NCI-H2081 (cell line): ENCODE data around the gene RPTOR.

ENCODE experiments used
- DNase-seq, 2 experiments: peaks; one replicate each; lab custom pipeline; 2025; lab: John Stamatoyannopoulos, UW

RPTOR gene

GRCh38 chr17:80879723-80880647 is 335.3 kb downstream of the RPTOR start:
- no peak for DNase-seq

DNA sequence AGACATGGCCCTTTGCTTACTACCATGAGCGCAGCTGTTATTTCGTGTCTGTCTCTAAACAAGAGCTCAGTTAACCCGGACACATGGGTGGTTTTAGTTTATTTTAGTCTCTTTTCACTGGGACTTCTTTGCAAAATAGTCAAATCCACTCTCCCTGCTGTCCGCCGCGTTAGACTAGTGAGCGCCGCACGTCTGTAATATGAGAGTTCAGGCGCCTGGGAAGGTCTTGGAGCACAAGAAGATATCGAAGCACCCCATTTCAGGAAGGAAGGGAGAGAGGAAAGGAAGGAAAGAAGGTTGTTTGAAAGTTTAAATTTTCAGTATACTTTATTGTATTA is 336.0 kb downstream of the RPTOR start:
- DNase-seq: no peak

- no peak for DNase-seq
Observed at GRCh38 chr17:80881306-80881705, 336.7 kb downstream of the RPTOR start.

DNA sequence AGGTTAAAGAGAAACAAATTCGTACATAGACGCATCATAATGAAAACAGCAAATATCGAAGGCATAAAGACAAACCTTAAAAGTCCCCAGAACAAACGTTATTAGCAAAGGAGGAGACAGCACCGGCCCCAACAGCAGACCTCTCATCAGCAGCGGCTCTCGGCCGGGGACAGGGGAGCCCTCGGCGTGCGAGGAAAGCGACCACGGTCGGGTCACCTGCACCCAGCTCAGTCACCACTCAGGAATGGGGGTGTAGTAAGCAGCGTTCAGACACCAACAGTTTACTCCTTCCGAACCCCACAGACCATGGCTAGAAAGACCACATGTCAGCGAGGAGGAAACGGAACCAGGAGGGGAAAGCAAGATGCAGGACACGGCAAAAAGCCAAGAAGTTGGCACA is 337.7 kb downstream of the RPTOR start:
- DNase-seq: no peak

DNA sequence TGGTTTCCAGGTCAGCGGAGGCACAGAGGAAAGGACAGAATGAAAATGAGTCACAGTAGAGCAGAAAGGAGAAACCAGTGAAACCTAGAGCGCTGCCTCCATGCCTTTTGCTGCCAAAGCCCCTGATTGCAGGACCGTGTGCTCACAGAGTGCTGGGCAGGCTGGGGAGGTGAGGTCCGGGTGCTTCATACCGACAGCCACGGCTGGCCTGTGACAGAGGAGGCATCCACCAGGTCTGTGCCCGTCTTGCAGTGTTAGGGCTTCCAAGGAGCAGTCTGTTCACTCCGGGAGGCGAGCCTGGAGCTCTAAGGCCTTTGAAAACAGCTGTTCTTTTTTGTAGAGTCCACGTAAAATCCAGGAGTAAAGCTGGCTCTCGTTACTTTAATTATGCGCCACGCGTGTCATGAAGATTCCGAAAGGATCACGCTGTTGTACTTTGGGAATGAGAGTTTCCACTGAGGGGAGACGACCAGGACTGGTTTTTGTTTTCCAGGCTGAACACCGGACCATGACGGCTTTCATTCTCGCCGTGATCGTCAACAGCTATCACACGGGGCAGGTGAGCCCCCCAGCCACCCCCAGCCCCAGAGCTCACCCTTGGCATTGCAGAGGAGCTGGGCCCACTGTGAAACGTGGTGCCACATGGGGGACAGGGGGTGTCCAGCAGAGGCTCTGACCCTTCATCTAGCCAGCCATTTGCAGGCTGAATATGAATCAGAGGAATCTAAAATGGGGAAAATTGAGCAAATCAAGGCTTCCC is 338.5 kb downstream of the RPTOR start:
- no peak for DNase-seq

GRCh38 chr17:80883831-80884735 is 339.4 kb downstream of the RPTOR start:
- DNase-seq: no peak

DNA sequence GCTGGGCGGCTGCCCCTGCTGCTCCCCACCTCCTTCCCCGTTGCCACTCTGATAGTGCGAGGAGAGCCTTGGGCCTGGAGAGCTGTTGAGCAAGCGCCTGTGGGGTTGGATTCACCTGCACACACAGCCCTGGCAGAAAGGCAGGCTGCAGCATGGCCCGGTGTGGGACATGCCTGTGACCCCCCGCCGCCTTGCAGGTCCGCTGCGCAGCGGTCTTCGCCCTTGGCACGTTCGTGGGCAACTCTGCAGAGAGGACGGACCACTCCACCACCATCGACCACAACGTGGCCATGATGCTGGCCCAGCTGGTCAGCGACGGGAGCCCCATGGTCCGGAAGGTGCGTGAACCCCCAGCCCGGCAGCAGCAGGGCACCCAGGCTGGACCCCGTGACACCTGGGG is 340.2 kb downstream of the RPTOR start:
- DNase-seq: no peak

- no peak for DNase-seq
Observed at GRCh38 chr17:80885947-80886582, 341.4 kb downstream of the RPTOR start.

- DNase-seq: peak in 1 of 2 experiments; percentile 75
Observed at GRCh38 chr17:80886641-80887573, 342.3 kb downstream of the RPTOR start.

- no peak for DNase-seq
Observed at GRCh38 chr17:80887639-80888175, 343.1 kb downstream of the RPTOR start.

GRCh38 chr17:80888276-80889160 is 343.9 kb downstream of the RPTOR start:
- DNase-seq: no peak

DNA sequence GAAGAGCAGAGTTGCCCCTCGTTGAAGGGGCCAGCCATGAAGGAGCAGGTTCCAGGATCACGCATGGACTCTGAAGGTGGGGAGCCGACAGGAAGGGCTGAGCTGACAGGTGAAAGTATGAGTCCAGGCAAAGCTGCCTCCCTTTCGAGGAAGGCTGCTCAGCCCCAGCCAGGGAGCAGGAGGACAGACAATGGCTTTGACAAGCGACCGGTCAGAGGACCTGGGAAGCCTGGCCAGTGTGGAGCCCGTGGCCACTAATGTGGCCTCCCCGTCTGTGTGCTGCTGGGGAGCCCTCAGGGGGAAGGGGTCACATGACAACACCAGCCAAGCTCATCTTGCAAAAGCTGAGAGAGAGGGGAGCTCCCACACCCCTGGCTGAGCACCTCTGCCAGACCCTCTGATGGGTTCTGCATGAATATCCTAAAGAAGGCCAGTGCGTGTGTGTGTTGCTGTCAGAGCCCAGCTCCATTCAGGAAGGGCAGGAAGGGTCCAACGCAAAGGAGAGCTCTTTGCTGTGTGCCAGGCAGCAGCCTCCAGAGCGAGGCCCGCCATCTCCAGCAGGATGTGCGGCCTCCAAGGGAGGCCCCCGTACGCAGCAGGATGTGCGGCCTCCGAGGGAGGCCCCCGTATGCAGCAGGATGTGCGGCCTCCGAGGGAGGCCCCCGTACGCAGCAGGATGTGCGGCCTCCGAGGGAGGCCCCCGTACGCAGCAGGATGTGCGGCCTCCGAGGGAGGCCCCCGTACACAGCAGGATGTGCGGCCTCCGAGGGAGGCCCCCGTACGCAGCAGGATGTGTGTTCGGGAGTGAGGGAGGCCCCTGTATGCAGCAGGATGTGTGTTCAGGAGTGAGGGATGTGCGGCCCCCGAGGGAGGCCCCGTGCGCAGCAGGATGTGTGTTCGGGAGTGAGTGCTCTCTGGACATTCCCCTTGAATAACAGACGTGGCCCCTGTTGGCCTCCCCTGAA is 344.9 kb downstream of the RPTOR start:
- DNase-seq: no peak

- DNase-seq: no peak
Observed at GRCh38 chr17:80890196-80890920, 345.7 kb downstream of the RPTOR start.

DNA sequence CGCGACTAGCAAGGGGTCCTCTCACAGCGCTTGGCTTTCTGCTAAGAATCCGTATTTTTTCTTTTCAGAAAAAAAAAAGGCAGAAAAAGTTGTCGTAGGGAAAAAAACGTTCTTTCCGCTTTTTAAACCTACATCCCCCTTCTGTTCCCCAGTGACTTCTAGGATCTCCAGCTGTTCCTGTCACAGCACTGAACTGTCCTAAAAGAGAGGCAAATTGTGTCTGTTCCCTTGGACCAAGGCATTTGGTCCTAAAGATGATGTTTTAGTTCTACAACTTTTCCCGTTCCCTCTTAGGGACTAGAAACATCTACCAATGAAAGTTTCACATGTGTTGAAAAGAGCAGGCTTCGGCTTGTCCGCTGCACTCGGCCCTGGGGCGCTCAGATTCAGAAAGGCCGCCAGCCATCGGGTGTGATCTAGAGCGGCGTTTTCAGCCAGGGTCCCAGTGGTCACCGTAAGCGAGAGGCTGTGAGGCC is 346.3 kb downstream of the RPTOR start:
- no peak for DNase-seq

GRCh38 chr17:80891397-80892018 is 346.9 kb downstream of the RPTOR start:
- no peak for DNase-seq

DNA sequence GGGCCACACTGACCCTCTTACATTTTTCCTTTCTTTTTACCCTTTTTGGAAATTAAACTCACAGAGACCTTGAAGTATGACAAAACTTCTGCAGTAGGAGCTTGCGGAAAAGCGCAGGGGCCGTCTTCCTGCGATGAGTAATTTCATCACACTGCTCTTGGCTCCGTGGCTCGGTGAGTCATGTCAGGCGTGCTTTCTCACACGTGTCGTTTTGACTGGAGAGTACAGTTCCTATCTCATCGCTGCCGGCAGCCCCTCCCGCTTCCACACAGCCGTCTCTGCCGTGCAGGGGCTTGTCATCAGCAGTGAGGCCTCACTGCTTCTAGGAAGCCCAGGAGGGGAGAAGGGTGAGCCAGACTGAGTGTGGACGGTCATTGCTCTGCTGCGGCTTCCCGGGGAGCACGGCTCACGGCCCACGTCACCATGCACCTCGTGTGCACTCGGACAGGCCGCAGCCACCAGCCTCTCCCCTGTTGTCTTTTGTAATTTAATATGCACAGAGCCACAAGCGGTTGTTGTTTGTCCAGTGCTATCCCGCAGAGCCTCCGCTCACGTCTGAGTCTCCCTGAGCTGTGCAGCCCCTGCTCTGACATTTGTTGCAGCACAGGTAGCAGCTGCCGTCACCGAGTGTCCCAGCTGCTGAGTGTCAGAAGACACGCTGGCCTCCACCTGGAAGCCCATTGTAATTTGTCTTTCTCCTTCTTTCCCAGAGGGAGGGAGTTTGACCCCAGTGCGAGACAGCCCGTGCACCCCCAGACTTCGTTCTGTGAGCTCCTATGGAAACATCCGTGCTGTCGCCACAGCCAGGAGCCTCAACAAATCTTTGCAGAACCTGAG is 347.6 kb downstream of the RPTOR start:
- peak in 1 of 2 experiments; percentile 17 for DNase-seq
